HG02852 (cell line): ENCODE results near the gene OSGEP.
"Not testable (repeated sequence)": the region's sequence is repeated elsewhere in the genome, so short reads cannot be mapped to it uniquely, and the experiment has no call there.

Source experiments
- ATAC-seq: cut with Tn5 transposase; IDR thresholded peaks from one replicate; pipeline ENCODE4 v1.9.1; 2021; ENCODE audit warnings: mild to moderate bottlenecking, moderate library complexity; ENCODE audit not compliant: unreplicated experiment

The OSGEP gene

GRCh38 chr14:20470603-20470901, 15.9 kb upstream of the OSGEP start:
- no peak for ATAC-seq

DNA sequence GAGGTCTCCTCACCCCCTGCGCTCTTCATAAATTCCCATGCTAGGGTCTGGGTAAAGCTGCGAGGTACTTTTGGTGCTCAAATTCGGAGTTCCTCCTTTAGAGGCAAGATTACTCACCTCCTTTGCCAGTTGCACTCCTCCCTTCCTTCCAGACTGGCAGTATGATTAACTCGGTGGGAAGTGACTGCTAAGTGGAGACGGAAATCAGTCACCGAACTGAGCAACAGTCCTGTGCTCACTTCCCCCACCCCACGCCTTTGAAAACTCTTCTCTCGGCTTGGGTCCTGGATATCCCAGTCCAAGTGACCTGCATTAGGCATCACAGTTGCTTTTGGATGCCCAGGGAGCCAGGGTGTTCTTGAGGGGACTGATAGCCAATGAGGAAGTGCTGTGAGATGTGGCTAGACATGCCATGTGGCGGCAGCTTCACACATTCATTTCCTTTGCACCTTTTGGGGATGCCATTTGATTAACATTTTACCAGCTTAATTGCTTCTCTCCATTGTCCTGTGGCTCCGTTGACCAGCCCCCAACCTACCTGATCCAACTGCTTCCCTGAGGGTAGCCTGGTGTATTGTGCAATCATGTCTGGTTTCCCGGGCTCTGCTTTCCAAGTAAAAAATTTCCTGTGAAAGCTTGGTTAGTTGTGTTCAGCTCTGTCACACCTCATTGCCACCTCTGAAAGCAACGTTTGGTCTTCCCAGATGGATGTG, 15.4 kb upstream of the OSGEP start:
- peak; percentile 28 for ATAC-seq

GRCh38 chr14:20469242-20469889, 14.8 kb upstream of the OSGEP start, which contains the start of gene PNP:
PNP (plus strand) TSS chr14:20469406; CDS start chr14:20469525, 119 bp downstream.
- ATAC-seq = peak; percentile 97

DNA sequence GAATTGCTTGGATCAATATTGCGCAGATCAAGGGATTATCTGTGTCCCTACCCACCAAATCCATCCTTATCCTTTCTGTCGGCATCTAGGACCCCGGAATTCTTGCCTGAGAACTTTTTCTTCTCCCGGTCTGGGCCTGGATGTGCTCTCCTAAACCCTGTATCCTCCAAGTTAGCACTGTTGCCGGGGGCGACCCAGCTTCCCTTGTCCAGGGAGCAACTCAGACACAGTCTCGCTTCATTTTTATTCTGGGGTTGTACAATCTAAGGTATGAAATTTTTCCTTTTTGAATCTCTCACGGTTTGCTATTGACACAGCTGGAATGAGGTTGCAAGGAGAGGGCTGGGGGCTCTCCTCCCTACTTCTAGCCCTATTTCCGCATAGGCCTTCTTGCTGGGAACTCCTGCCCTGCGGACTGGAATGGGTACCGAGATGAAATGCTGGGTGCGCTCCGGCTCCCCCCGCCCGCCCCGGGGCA, 14.2 kb upstream of the OSGEP start:
- ATAC-seq = no peak

- ATAC-seq = peak; percentile 93
These were observed 6.9 kb upstream of the OSGEP start, which contains the start of gene PIP4P1 for GRCh38 chr14:20461225-20462141. PIP4P1 (minus strand) TSS chr14:20461434; CDS start chr14:20461325, 109 bp downstream.

DNA sequence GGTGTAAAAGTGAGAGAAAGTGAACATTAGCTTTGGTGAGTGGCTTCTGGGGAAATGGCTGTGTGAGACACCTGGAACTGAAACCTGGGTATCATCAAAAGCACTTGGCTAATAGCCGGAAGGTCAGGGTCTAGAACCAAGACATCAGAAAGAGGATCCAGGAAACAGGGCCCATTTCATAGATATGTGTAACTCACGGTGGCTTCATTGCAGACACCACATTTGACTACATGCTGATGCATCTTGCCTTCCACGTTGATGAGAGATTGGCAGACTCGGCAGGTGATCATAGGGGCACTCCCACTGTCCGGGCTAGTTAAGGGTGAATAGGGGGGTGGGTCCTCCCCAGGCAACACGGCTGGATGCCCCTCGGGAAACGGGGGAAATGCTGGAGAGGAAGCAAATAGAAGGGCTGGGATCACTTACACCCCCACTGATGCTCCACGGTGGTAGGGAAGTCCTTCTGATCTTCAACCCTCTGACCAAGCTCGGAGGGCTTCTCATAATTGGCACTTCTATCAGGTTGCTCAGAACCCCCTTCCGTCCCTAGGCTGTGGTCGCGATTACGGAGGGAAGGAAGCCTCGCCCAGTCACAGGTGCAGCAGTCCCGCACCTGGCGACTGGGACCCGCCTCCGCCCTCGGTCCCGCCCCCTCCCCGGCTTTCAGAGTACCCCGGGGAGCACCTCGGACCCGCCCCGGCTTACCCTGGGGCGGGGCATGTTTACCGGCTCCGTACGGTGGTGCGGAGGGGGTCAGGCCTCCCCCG, 6.0 kb upstream of the OSGEP start:
- ATAC-seq = peak; percentile 7

GRCh38 chr14:20458031-20458789, 3.6 kb upstream of the OSGEP start:
- ATAC-seq = no peak

DNA sequence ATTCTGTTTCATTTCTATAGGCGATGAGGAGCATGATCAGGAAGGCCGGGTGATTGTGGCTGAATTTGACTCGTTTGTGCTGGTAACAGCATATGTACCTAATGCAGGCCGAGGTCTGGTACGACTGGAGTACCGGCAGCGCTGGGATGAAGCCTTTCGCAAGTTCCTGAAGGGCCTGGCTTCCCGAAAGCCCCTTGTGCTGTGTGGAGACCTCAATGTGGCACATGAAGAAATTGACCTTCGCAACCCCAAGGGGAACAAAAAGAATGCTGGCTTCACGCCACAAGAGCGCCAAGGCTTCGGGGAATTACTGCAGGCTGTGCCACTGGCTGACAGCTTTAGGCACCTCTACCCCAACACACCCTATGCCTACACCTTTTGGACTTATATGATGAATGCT, 2.4 kb upstream of the OSGEP start:
- no peak for ATAC-seq

DNA sequence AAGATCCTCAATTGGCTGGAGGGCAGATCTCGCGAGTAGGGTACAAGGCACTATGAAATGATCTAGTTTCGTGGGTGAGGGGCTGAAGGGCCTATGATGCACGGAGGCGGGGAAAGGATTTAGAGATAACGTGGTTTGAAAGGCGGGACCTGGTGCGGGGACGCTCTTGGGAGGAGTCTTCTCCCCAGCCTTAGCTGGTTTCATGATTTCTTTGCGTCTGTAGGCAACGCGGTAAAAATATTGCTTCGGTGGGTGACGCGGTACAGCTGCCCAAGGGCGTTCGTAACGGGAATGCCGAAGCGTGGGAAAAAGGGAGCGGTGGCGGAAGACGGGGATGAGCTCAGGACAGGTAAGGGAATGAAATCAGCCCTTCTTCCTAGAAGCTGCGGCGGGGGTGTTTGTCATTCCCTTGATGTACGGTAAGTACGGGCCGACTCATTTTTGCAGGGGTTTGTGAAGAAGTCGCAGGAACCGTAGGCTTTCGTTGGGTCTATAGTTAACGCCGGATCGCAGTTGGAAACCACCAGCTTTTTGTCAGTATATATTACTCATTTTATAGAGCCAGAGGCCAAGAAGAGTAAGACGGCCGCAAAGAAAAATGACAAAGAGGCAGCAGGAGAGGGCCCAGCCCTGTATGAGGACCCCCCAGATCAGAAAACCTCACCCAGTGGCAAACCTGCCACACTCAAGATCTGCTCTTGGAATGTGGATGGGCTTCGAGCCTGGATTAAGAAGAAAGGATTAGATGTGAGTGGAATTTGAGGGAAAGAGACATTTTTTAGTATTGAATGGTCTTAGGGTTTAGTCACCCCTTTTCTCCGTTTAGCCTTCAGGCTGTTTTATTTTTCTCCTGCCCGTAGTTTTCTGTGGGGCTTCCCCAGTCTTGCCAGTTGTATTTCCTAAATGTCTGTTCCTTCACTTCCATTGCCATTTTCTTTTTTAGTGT, 1.0 kb upstream of the OSGEP start:
- ATAC-seq = peak; percentile 54

GRCh38 chr14:20452831-20453230, 1.8 kb downstream of the OSGEP start:
- not testable (repeated sequence) for ATAC-seq

DNA sequence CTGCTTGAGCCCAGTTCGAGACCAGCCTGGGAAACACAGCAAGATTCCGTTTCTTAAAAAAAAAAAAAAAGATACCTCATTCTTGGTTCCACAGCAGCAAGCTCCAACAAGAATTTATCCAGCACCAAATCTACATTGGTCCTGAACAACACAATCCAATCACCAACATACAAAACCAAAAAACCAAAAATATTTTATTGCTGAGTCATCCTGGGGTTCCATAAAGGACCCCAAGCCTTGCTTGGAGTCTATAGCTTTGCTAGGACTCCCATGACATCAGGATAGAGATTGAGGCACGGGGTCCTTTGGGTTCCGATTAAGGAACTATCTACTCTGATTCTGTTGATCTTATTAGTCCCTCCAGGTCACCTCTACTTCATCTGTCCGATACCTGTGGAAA, 7.7 kb downstream of the OSGEP start:
- no peak for ATAC-seq

- ATAC-seq = not testable (repeated sequence)
These were observed 11.0 kb downstream of the OSGEP start for GRCh38 chr14:20443650-20444049.

DNA sequence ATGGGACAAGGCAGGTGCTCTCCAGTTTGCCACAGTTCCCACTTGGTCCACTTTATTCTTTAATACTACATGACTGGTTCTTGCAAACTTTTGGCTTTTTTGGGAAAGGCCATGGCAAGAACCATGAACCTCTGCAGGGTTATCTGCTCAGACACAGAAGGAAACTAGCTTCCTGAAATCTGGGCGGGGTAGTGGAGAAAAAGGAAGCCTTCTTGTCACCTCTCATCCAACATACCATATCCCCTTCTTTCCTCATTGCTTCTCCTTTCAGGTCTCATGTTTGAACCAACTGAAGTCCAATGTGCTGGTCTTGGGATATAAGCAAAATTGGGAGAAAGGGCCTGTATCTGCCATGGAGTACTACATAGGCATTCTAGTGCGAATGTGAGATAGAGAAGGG, 13.2 kb downstream of the OSGEP start:
- no peak for ATAC-seq

DNA sequence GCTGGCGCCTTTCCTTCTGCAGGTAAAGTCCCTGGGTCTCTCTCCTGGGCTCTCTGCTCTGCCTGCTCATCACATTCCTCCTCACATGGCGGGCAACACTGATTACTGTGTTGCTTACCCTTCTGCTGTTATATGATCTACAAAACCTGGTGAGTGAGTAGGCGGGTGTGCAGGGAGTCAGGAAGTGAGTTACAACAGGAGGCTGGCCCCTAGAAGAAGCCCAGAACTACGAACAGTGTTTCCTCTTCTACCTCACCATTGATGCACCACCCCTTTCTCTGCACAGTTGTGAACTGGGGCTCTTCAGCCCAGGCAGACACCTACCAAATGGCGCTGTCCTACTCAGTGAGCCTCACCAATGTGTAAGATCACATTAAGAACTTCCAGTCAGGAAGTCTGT, 13.7 kb downstream of the OSGEP start:
- ATAC-seq = no peak

- no peak for ATAC-seq
These were observed 14.1 kb downstream of the OSGEP start for GRCh38 chr14:20440465-20440864.

- ATAC-seq = no peak
These were observed 15.9 kb downstream of the OSGEP start for GRCh38 chr14:20438664-20439063.

DNA sequence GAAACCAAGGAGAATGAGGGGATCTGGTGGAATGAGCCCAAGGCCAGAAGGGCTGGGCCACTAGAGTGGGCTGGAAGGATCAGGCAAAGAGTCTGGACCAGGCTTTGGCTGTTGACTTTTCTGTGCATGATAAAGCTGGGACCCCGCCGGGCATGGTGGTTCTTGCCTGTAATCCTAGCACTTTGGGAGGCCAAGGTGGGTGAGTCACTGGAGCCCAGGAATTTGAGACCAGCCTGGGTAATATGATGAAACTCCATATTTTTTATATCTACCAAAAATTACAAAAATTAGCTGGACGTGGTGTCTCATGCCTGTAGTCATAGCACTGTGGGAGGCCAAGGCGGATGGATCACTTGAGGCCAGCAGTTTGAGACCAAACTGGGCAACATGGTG, 18.3 kb downstream of the OSGEP start:
- ATAC-seq = no peak

DNA sequence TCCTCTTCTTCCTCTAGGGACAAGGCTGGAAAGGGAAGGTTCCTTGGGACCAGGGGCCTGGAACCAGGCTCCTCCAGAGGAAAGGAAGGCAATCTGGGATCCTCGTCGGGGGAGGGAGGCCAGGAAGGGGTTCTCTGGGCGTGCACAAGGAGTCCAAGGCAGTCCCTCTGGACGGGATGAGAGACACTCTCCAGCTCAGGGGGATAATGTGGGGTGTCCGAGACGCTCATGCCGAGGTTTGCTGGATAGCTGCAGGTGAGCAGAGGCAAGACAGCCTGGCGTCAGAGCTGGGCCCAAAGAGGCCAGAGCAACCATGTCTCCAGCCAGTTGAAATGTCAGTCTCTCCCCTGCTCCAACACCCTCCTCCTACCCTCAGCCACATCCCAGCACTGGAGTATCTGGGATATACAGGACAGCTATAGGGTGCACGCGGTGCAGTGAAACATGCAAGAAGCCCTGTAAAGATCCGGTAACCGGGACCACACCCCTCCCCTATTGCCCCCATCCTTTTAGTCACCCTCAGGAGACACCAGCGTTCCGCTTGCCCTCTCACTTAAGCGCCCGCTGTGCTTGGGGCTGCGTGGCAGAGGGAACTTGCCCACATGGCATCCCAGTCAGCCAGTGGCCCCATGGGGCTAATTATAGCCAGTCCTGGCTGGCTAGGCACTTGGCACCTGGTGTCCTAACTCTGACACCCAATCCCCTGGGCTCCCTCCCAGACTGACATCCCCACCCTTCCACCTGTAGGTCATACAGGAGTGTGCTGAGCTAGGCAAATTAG, 18.8 kb downstream of the OSGEP start, which contains the start of gene KLHL33:
KLHL33 (minus strand) TSS at position 585 of the 781 bp plus-strand sequence; CDS start at position 230, 355 bp downstream.
- ATAC-seq = no peak
